NCI-H748 (cell line): ENCODE results near the gene CFAP20.
"Not testable (repeated sequence)": the region's sequence is repeated elsewhere in the genome, so short reads cannot be mapped to it uniquely, and the experiment has no call there.

Source experiments
- DNase-seq: peaks from one replicate; lab custom pipeline; 2025; ENCODE audit not compliant: unreplicated experiment; lab: John Stamatoyannopoulos, UW

CFAP20 gene

DNA sequence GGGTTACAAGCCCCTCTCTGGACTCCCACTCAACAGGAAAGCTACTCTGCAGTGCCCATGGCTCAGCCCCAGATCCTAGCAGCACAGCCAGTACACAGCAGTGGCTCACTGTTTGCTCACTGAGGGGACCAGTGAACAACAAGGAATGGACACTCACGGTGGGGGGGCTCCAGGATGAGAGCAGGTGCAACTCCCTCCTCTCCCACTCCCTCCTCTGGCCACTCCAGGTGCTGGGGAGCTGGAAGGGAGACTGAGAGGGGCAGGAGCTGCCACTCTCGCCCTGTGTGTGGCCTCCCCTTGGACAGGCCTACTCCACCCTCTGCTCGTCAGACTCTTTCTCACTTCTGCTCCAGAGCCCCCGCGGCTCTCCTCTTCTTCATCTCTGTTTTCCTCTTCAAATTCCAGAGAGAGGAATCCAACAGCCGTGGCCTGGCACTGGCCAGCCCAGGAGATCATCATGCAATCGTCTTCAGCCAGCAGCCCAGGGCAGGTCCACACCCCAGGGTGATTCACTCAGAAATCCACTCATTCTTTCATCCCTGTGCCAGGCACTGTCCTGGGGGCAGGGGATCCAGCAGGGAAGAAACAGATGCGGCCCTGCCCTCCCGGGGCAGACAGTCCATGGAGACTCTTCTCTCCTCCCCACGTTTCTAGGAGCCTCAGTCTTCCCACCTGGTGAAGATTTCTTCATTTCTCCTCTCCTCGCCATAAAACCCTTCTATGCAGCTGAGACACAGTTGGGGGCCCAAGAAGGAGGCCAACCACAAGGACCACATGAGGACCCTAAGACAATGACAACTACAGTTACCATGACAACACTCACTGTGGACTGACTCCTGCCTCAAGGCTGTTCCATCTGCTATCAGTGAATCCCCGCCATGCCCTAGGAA lies 30.7 kb downstream of the CFAP20 start:
- DNase-seq: peak; percentile 2

DNA sequence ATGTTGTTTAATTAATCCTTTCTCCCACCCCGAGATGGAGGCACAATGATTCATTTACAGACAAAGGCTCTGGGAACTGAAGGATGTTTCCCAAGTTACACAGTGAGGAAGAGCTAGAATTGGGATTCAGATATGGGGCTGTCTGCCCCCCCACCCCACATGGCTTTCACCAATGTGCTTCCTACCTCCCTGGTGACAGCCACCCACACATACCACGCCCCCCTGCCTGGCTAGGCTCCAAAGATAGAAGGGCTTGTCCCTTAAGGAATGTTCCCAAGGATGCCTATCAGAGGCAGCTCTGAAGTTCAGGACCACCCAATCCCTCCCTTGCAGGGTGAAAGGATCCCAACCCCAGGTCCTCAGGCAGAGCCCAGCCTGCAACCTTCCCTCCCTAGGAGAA lies 32.9 kb downstream of the CFAP20 start:
- DNase-seq: no peak

DNA sequence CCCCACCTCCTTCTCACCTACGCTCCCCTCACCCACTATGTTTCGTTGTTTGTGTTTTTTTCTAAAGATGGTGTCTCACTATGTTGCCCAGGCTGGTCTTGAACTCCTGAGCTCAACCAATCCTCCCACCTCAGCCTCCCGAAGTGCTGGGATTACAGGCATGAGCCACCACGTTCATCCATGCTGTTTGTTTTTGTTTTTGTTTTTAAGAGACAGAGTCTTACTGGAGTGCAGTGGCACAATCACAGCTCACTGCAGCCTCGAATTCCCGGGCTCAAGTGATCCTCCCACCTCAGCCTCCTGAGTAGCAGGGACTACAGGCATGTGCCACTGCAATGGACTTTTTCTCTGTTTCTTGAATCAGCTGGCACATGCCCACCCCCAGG lies 33.6 kb downstream of the CFAP20 start:
- not testable (repeated sequence) for DNase-seq

DNA sequence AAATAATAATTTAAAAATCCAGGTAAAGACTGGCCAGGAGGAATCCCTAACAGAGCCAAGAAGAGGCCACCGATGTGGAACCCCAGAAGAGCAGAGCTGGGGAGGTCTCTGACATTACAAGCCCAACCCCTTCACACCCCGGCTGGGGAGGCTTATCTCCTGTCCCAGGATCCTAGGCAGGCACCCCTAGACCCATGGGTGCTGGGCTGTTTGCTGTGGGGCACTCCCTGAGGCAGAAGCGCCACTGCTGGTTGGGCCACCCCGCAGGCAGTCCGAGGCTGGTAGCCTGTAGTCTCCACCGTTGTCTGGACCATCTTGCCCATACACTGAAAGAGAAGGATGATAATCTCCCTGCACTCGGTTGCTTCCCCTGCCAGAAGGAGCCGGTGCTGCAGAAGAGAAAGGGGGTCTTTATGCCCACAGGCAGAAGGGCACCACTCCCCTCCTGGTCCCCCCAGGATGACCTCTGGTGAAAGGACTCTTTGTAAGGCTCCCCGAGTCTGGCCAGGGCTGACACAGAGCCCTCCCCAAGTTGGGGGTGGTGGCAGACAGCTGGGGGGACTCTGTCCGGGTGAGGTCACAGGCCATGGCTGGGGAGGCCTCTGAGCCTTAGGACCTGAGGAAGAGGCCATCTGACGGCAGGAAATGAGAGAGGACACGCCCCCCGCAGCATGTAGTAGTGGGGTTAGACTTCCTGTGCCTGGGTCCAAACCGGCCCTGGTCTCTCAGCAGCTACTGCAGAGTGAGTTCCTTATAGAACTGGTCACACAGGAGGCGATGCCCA lies 34.2 kb downstream of the CFAP20 start:
- DNase-seq: no peak

DNA sequence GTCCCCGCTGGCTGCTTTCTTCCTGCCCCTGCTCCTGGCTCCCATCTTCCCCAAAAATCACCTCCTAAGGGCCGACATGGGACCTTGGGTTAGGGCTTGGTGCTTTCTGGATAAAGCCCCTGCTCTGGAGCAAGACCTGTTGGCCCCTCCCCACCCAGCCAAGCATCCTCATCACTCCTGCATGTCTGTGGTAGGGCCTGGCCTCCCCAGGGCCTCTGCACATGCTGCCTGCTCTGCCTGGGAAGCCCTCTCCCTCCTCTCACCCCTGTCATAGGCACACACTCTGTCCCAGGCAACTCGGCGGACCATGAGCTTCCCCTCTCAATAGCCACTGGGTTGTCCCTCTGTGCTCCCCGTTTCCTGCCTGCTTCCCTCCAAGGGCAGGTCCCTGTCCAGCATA lies 35.2 kb downstream of the CFAP20 start:
- no peak for DNase-seq

DNA sequence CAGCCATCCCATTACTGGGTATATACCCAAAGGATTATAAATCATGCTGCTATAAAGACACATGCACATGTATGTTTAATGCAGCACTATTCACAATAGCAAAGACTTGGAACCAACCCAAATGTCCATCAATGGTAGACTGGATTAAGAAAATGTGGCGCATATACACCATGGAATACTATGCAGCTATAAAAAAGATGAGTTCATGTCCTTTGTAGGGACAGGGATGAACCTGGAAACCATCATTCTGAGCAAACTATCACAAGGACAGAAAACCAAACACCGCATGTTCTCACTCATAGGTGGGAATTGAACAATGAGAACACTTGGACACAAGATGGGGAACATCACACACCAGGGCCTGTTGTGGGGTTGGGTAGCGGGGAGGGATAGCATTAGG lies 38.8 kb downstream of the CFAP20 start:
- not testable (repeated sequence) for DNase-seq

DNA sequence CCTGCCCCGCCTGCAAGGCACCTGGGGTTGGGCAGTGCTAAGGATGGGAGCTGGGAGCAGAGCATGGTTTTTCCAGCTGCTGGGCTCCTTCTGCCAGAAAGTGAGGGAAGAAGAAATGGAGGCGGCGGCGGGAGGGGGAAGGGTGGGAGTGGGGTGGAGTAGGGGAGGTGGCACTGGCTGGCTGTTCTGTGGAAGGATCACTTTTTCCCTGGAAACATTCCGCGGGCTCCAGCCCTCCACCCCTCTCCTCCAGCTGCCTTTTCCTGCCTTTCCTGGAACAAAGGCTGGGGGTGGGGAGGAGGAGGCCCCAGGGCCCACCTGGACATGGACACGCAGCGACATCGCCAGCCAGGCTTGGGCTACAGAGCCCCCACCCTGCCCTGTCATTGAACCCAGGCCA lies 41.1 kb downstream of the CFAP20 start:
- no peak for DNase-seq

DNA sequence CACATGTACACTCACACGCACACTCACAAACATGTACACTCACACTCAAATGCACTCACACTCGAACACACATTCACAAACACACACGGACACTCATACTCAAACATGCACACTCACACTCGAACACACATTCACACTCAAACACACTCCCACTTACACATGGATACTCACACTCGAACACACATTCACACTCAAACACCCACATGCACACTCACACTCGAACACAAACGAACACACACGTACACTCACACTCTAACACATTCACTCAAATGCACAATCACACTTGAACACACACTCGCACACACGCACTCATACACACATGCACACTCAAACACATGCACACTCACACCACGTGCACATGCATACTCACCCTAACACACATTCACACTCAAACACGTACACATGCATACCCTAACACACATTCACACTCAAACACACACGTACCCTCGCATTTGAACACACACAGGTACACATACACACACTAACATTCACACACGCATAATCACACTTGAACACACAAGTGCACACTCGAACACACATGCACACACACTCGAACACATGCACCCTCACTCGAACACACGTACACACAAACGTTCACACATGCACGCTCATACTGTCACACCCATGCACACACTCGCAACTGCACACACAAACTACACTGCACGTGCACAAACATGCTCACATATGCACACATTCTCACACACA lies 41.8 kb downstream of the CFAP20 start:
- no peak for DNase-seq

DNA sequence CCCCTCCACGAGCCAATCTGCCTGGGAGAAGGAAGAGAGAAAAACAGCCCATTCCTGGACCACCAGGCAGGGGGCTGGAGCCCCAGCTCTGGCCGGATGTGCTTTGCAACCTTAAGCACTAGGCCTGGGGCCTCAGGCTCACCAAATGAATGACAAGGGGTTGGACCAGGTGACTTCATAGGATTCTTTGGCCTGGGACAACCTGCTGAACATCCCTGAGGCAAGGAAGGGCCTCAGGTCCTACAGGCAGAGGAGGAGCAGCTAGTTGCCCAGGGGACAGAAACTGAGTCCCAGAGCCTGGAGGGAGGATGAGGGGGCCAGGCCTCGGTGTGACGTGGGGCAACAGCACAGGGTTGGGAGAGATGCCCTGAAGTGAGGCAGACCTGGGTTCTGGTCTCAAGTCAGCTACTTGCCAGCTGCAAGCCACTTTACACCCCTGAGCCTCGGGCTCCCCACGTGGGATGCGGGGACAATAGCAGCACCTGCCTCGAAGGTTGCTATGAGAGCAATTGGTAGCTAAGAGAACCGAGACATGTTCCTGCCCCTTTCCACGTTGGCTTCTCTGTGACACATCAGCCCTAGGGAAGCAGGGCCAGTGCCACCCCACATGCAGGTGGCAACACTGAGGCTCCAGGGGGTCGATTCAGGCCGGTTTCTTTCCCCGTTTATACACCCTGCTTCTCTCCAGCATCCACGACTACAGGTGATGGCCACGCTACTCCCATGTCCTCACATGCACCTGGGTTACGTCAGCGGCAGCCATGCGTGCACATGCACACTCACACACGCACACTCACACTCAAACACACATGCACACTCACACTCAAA lies 42.6 kb downstream of the CFAP20 start:
- DNase-seq: peak; percentile 72

DNA sequence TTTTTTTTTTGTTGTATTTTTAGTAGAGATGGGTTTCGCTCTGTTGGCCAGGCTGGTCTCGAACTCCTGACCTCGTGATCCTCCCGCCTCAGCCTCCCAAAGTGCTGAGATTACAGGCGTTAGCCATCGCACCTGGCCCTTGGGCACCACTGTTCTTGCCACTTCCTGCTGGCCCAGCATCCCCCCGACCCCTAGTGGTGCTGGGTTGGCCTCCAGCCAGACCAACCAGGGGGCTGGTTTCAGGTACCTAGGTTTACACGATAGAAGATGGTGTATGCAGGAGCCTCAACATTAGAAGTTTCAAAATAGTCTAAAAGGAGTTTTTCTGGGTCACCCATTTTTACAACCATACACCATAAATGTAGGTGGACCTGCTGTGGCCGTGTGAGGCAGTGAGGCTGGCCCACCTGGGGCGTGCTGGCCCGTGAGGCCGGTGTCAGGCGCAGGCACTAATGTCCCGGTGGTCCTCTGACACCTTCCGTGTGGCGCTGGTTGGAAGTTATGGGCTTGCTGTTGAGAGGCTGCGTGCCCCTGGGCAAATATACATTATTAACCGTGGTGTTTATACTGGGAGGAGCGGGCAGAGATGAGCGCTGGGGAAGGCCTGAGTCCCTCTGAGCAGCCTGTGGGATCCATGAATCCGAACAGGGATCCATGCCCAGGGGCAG lies 43.5 kb downstream of the CFAP20 start:
- DNase-seq: no peak

DNA sequence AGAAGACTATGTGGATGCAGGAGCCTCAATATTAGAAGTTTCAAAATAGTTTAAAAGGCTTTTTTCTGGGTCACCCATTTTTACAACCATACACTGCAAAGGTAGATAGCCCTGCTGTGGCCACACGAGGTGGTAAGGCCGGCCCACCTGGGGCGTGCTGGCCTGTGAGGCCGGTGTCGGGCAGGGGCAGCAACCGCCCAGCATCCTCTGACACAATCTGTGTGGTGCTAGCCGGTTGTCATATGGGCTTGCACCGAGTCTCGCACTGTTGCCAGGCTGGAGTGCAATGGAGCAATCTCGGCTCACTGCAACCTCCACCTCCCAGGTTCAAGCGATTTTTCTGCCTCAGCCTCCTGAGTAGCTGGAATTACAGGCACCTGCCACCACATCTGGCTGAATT lies 44.0 kb downstream of the CFAP20 start:
- no peak for DNase-seq

DNA sequence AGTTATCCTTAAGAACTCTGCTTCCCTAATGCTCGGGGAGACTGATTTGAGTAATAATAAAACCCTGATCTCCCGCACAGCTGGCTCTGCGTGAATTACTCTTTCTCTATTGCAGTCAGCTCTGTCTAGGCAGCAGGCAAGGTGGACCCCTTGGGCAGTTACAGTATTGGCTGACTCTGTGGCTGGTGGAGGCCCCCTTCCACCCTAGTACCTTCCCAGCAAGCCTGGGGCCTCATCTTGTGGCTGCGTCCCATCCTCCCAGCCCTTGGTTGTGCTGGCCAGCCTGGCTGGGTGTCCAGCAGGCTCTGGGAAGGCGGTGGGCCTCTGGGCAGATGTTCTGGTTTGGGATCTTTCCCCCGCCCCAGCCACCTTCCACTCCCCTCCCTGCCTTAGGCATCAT lies 44.5 kb downstream of the CFAP20 start:
- DNase-seq: no peak

DNA sequence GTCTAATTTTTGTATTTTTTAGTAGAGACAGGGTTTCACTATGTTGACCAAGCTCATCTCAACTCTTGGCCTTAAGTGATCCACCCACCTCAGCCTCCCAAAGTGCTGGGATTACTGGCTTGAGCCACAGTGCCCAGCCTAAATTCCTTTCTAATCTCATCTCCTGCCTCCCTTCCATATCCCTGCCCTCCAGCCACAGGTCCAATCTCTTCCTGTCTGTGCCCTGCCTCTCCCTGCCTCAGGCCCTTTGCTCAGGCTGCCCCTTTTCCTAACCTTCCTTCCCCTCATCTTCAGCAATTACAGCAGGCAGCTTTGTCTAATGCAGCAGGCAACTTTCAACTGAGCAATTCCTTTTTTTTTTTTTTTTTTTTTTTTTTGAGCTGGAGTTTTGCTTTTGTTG lies 46.8 kb downstream of the CFAP20 start:
- DNase-seq: no peak

DNA sequence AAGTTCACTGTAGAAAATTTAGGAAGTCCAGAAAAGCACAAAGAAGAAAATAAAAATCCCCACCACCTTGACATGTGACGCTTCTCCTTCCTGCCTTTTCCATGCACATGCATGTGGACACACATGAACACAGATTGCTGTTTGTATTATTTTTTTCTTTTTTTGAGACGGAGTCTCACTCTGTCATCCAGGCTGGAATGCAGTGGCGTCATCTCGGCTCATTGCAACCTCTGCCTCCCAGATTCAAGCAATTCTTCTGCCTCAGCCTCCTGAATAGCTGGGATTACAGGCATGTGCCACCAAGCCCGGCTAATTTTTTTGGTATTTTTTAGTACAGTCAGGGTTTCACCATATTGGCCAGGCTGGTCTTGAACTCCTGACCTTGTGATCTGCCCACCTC lies 48.5 kb downstream of the CFAP20 start:
- DNase-seq: not testable (repeated sequence)

DNA sequence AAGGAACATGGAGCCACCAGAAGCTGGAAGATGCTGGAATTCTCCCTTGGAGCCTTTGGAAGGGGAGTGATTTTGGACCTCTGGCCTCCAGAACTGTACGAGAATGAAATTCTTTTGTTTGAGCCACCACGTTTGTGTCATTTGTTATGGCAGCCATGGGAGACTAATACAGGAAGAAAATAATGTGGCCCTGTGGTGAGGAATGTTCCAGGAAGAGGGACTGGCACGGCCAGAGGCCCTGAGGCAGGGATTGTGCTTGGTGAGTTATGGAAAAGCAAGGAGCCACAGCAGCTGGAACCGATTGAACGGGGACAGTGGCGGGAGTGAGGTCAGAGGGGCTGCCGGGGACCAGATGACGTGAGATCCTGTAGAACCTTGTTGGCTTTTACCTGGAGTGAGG lies 51.4 kb downstream of the CFAP20 start:
- no peak for DNase-seq

DNA sequence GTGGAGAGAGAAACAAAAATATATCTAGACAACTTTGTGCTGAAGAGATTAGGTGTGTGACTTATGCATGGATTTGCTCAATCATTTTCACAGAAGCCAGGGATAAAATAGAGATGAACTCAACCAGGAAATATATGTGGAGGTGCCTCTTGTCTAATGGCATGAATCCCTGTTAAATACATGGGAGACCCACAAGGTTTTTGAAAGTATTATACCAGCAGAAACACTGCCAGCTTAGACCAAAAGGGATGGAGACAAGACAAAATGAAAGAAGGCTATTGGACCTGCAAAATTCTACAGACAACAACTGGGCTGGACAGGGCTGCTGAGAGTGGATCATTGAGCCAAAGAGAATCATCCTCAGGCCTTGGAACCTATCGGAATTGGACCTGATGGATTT lies 52.7 kb downstream of the CFAP20 start:
- no peak for DNase-seq

DNA sequence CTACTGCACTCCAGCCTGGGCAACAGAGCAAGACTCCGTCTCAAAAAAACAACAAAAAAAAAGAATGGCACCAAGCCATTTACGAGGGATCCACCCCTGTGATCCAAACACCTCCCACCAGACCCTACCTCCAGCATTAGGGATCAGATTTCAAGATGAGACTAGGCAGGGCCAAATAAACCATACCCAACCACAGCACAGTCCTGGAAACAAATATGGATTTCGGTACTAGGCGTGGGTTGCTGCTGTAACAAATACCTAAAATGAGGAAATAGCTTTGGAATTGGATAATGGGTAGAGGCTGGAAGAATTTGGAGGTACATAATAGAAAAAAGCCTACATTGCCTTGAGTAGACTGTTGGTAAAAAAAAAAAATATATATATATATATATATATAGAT lies 54.5 kb downstream of the CFAP20 start:
- no peak for DNase-seq

DNA sequence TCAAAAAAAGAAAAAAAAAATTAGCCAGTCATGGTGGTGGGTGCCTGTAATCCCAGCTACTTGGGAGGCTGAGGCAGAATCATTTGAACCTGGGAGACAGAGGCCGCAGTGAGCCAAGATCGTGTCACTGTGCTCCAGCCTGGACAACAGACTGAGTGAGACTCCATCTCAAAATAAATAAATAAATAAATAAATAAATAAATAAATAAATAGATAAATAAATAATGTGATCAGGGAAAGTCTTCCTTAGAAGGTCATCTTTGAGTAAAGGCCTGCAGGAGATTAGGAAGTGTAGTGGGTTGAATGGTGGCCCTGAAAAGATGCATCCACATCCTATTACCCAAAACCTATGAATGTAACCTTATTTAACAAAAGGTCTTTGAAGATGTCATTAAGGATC lies 56.1 kb downstream of the CFAP20 start:
- DNase-seq: not testable (repeated sequence)

DNA sequence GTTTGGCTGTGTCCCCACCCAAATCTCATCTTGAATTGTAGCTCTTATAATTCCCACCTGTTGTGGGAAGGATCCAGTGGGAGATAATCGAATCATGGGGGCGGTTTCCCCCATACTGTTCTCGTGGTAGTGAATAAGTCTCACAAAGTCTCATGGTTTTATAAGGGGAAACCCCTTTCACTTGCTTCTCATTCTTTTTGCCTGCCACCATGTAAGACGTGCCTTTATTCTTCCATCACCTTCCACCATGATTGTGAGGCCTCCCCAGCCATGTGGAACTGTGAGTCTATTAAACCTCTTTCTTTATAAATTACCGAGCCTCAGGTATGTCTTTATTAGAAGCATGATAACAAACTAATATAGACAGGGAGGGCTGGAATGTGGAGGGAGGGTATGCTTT lies 57.0 kb downstream of the CFAP20 start:
- DNase-seq: not testable (repeated sequence)

DNA sequence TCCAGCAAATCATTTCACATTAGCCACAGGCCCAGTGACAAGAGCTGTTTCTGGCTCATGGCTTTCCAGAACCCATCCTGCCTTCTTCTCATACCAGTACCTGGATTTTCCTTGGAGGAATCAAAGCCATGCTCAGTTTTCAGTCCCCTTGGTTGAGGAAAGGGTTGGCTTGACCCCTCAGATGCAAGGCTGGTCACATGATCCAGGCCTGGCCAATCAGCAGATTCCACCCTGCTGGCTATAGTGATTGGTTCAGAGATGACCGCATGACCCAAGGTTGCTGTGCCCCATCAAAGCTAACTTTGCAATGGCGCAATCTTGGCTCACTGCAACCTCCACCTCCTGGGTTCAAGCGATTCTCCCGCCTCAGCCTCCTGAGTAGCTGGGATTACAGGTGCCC lies 58.6 kb downstream of the CFAP20 start:
- DNase-seq: no peak
